Measurements from ENCODE around the gene ZNF618.

Gene ZNF618

GRCh38 chr9:113945784-113946183, 69.7 kb downstream of the ZNF618 start:
- Histone ChIP-seq H3K9ac (ENCODE audit: low read depth, low read length, poor library complexity, severe bottlenecking) (no peak overlapping the region), H3K79me2 (ENCODE audit: insufficient read depth, low read length) (peaks cover 28% of the 10 kb centered on the region), H3K9me2 (replicated peaks; ENCODE audit: low read depth, low read length) (no peaks in the 10 kb centered on the region), H4K20me1 (ENCODE audit: insufficient read depth, low read length, poor library complexity, severe bottlenecking) (peaks cover 12% of the 10 kb centered on the region), H3F3A (ENCODE audit: low read depth) (no peaks in the 10 kb centered on the region), H3K36me3 (ENCODE audit: insufficient read depth, low read length) (no peaks in the 10 kb centered on the region), H2AFZ (ENCODE audit: low read length) (no peak overlapping the region), H3K9me3 (ENCODE audit: insufficient read depth, low read depth, low read length) (no peaks in the 10 kb centered on the region), H3K27me3 (ENCODE audit: insufficient read depth, low read length, poor library complexity, severe bottlenecking) (no peaks in the 10 kb centered on the region), H3K4me1 (ENCODE audit: insufficient read depth, low read length, poor library complexity, severe bottlenecking) (no peaks in the 10 kb centered on the region), H3K4me2 (ENCODE audit: low read depth, low read length, poor library complexity, severe bottlenecking) (no peak overlapping the region), H3K4me3 (ENCODE audit: low read length, poor library complexity, severe bottlenecking) (no peak overlapping the region)
- TF ChIP-seq EZH2phosphoT487 (IDR thresholded peaks at IDR 0.05; ENCODE audit: borderline replicate concordance) (no peak), CTCF (conservative IDR thresholded peaks at IDR 0.05; ENCODE audit: low read length) (no peak)

GRCh38 chr9:113946496-113947115, 70.5 kb downstream of the ZNF618 start:
- Histone ChIP-seq H3F3A (ENCODE audit: low read depth) (no peaks in the 10 kb centered on the region), H3K4me3 (ENCODE audit: low read length, poor library complexity, severe bottlenecking) (no peak overlapping the region), H3K4me1 (ENCODE audit: insufficient read depth, low read length, poor library complexity, severe bottlenecking) (no peaks in the 10 kb centered on the region), H3K9me2 (replicated peaks; ENCODE audit: low read depth, low read length) (no peaks in the 10 kb centered on the region), H4K20me1 (ENCODE audit: insufficient read depth, low read length, poor library complexity, severe bottlenecking) (peaks cover 4% of the 10 kb centered on the region), H3K4me2 (ENCODE audit: low read depth, low read length, poor library complexity, severe bottlenecking) (no peak overlapping the region), H3K79me2 (ENCODE audit: insufficient read depth, low read length) (peaks cover 23% of the 10 kb centered on the region; the same call in 1 of the 2 replicates), H3K36me3 (ENCODE audit: insufficient read depth, low read length) (no peaks in the 10 kb centered on the region), H2AFZ (ENCODE audit: low read length) (no peak overlapping the region), H3K9ac (ENCODE audit: low read depth, low read length, poor library complexity, severe bottlenecking) (no peak overlapping the region), H3K9me3 (ENCODE audit: insufficient read depth, low read depth, low read length) (no peaks in the 10 kb centered on the region), H3K27me3 (ENCODE audit: insufficient read depth, low read length, poor library complexity, severe bottlenecking) (no peaks in the 10 kb centered on the region)
- no peak for TF ChIP-seq EZH2phosphoT487 (IDR thresholded peaks at IDR 0.05; ENCODE audit: borderline replicate concordance)
- no peak for TF ChIP-seq CTCF (conservative IDR thresholded peaks at IDR 0.05; ENCODE audit: low read length)

- no peaks in the 10 kb centered on the region for H3K36me3 ChIP-seq (ENCODE audit: insufficient read depth, low read length)
- no peaks in the 10 kb centered on the region for H3F3A ChIP-seq (ENCODE audit: low read depth)
- H3K9me2 ChIP-seq (replicated peaks; ENCODE audit: low read depth, low read length) = no peaks in the 10 kb centered on the region
- no peak overlapping the region for H3K9ac ChIP-seq (ENCODE audit: low read depth, low read length, poor library complexity, severe bottlenecking)
- no peak for TF ChIP-seq CTCF (conservative IDR thresholded peaks at IDR 0.05; ENCODE audit: low read length)
- TF ChIP-seq EZH2phosphoT487 (IDR thresholded peaks at IDR 0.05; ENCODE audit: borderline replicate concordance) = no peak
- H4K20me1 ChIP-seq (ENCODE audit: insufficient read depth, low read length, poor library complexity, severe bottlenecking) = peaks cover 3% of the 10 kb centered on the region
- H3K9me3 ChIP-seq (ENCODE audit: insufficient read depth, low read depth, low read length) = no peaks in the 10 kb centered on the region
- no peak overlapping the region for H2AFZ ChIP-seq (ENCODE audit: low read length)
- no peak overlapping the region for H3K4me3 ChIP-seq (ENCODE audit: low read length, poor library complexity, severe bottlenecking)
- no peaks in the 10 kb centered on the region for H3K4me1 ChIP-seq (ENCODE audit: insufficient read depth, low read length, poor library complexity, severe bottlenecking)
- no peak overlapping the region for H3K4me2 ChIP-seq (ENCODE audit: low read depth, low read length, poor library complexity, severe bottlenecking)
- H3K79me2 ChIP-seq (ENCODE audit: insufficient read depth, low read length) = peaks cover 14% of the 10 kb centered on the region; the same call in 1 of the 2 replicates
- H3K27me3 ChIP-seq (ENCODE audit: insufficient read depth, low read length, poor library complexity, severe bottlenecking) = no peaks in the 10 kb centered on the region
Observed at GRCh38 chr9:113947941-113948340, 71.8 kb downstream of the ZNF618 start.
